Peyer's patch (tissue), 4 donors: ENCODE measurements around the gene TRPV4.

Experiments used
- CTCF ChIP-seq, 6 experiments: fragments of 450-650 bp in 4 of 6; fragments of 200-600 bp in 2 of 6; sonication (generic) in 1 of 6; IDR thresholded peaks; one replicate each; pipeline ENCODE4 v1.5.1; 2017 to 2019; ENCODE audit warnings: antibody characterized with exemption in 6 of 6, mild to moderate bottlenecking in 3 of 6, moderate library complexity in 1 of 6
- POLR2A ChIP-seq, 2 donors: fragments of 450-650 bp; IDR thresholded peaks; one replicate each; pipeline ENCODE4 v1.5.1; 2017; ENCODE audit warnings: antibody characterized with exemption in 2 of 2, mild to moderate bottlenecking in 2 of 2, moderate library complexity in 2 of 2

DNA sequence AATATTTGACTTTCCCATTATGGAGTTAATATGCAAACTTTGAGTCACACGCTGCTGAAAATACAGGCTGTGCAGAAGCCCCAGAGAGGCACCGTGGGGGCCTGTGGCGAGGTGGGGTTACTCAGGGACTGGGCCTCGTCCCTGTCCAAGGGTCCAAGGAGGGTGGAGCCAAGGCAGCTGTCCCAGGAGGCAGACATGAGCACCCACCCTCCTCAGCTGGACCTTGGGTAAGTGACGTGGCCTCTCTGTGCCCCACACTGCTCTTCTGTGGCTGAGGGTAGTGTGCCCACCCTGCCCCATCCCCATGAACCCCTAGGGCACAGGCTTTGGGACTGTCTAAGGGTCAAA, 80.2 kb downstream of the TRPV4 start:
- TF ChIP-seq CTCF (IDR thresholded peaks at IDR 0.05) (no peak), POLR2A (IDR thresholded peaks at IDR 0.05) (no peak)
